Omental fat pad (tissue), 4 donors: ENCODE data around the gene RPS6KA4. TPM values are rescaled to one million over a fixed set of nuclear protein-coding genes. Genes with fewer than 3 reads are reported as not detected.

ENCODE experiments used
- ATAC-seq: fragments of 150-250 bp; one replicate; pipeline ENCODE4 v1.9.1; 2016; ENCODE audit warnings: mild to moderate bottlenecking, moderate library complexity; ENCODE audit not compliant: low FRiP score
- DNase-seq: peaks from one replicate; pipeline ENCODE4 v3.0.0-alpha.2; 2019; ENCODE audit warnings: low spot score
- total RNA-seq, 4 donors: library from RNA; depleted of rRNA; stranded (reverse); fragments of >200 nt; gene quantifications; one replicate each; pipeline ENCODE4 v1.1.0, GENCODE V29; 2016
- TF ChIP-seq, protein P1 (sequence below), 3 donors: fragments of 450-650 bp; IDR thresholded peaks; one replicate each; pipeline ENCODE4 v1.5.1; 2016 to 2017; ENCODE audit warnings: antibody characterized with exemption in 3 of 3, mild to moderate bottlenecking in 3 of 3, moderate library complexity in 2 of 3

The RPS6KA4 gene
- total RNA-seq, 4 donors from 2014 or later: 15.7 to 64.2 (median 28.1) TPM

DNA sequence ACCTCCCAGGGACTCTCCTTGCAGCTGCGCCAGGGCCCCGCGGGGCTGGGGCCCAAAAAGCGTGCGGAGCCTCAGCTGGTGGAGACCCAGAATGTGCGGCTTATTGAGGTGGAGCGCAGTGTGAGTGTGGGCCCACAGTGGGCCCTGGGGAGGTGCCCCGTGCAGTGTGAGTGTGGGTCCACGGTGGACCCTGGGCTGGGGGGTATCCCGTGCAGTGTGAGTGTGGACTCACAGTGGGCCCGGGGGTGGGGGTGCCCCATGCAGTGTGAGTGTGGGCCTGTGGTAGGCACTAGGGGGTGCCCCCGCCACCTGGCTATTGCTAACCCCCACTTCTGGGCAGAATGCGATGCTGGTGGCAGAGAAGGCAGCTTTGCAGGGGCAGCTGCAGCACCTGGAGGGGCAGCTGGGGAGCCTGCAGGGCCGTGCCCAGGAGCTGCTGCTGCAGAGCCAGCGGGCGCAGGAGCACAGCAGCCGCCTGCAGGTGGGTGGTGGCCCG lies 7.8 kb upstream of the RPS6KA4 start:
- DNase-seq (no peak), ATAC-seq (no peak)
- TF ChIP-seq, protein P1, sequence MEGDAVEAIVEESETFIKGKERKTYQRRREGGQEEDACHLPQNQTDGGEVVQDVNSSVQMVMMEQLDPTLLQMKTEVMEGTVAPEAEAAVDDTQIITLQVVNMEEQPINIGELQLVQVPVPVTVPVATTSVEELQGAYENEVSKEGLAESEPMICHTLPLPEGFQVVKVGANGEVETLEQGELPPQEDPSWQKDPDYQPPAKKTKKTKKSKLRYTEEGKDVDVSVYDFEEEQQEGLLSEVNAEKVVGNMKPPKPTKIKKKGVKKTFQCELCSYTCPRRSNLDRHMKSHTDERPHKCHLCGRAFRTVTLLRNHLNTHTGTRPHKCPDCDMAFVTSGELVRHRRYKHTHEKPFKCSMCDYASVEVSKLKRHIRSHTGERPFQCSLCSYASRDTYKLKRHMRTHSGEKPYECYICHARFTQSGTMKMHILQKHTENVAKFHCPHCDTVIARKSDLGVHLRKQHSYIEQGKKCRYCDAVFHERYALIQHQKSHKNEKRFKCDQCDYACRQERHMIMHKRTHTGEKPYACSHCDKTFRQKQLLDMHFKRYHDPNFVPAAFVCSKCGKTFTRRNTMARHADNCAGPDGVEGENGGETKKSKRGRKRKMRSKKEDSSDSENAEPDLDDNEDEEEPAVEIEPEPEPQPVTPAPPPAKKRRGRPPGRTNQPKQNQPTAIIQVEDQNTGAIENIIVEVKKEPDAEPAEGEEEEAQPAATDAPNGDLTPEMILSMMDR (IDR thresholded peaks at IDR 0.05): no peak

DNA sequence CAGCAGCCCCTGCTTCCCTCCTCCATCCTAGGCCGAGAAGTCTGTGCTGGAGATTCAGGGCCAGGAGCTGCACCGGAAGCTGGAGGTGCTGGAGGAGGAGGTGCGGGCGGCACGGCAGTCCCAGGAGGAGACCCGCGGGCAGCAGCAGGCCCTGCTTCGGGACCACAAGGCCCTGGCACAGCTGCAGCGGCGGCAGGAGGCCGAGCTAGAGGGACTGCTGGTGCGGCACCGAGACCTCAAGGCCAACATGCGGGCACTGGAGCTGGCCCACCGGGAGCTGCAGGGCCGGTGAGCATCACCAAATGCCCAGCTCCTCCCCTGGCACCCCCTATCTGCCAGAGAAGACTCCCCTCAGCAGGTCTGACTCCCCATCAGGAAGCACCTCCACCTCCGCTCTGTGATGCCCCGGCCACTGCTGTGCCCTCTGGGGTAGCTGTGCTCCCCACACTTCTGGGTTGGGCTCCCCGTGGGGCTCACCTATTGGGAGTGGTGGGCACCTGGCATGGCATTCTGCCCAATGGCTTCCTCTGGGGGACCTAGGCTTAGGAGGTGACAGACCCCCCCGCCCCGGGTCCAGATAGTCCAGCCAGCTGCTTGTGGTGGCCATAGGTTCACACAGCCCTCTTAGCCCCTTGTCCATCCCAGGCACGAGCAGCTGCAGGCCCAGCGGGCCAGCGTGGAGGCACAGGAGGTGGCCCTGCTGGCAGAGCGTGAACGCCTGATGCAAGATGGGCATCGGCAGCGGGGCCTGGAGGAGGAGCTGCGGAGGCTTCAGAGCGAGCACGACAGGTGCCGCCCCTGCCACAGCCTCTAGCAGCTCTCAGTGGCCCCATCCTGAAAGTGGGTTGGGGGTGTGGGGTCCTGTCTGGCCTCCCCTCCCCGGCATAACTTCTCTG lies 6.6 kb upstream of the RPS6KA4 start:
- ATAC-seq (no peak), DNase-seq (no peak)
- TF ChIP-seq, protein P1 (IDR thresholded peaks at IDR 0.05): no peak

DNA sequence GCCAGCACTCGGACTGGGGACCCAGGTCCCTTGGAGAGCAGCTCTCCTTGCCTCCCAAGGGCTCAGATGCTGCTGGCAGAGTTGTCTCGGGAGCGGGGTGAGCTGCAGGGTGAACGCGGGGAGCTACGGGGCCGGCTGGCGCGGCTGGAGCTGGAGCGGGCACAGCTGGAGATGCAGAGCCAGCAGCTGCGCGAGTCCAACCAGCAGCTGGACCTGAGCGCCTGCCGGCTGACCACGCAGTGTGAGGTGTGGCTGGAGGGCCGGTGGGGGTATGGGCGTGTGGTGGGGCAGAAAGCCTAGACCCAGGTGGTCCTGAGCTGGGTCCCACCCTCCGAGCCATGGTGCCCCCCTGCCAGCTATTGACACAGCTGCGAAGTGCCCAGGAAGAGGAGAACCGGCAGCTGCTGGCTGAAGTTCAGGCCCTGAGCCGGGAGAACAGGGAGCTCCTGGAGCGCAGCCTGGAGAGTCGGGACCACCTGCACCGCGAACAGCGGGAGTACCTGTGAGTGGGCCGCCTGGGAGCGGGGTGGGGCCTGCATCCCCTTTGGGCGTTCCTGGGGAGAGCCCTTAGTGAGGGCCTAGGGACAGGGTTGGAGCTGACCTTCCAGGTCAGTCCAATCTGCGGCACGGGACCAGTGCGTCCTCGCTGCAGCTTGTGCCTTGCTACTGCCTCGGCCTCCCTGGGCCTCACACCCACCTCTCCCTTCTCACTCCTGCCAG lies 5.8 kb upstream of the RPS6KA4 start:
- no peak for DNase-seq
- ATAC-seq: no peak
- TF ChIP-seq, protein P1 (IDR thresholded peaks at IDR 0.05): no peak

DNA sequence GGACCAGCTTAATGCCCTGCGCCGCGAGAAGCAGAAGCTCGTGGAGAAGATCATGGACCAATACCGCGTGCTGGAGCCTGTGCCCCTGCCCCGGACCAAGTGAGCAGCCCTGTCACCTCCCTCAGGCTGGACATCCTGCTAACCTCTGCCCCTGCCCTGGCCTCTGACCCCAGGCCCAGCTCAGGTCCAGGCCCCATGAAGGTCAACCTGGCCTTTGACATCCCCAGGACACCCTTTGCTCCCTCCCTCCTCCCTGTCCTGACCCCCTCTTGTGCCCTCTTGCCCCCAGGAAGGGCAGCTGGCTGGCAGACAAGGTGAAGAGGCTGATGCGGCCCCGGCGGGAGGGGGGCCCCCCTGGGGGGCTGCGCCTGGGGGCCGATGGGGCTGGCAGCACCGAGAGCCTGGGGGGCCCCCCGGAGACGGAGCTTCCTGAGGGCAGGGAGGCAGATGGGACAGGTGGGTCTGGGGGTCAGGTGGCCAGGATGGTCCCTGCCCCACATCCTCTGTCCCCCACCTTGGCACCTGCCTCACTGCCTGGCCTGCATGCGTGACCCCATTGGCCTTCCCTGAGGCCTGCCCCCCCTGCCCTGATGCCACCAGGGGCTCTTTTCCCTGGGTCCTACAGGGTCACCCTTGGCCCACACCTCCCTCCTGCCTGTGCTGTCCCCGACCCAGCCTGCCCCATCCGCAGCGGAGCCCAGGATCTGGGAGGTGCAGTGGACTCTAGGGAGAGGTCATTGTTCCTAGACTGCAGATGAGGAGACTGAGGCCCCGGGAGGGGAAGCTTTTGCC lies 5.1 kb upstream of the RPS6KA4 start:
- TF ChIP-seq, protein P1 (IDR thresholded peaks at IDR 0.05): no peak
- ATAC-seq: no peak
- DNase-seq: no peak

DNA sequence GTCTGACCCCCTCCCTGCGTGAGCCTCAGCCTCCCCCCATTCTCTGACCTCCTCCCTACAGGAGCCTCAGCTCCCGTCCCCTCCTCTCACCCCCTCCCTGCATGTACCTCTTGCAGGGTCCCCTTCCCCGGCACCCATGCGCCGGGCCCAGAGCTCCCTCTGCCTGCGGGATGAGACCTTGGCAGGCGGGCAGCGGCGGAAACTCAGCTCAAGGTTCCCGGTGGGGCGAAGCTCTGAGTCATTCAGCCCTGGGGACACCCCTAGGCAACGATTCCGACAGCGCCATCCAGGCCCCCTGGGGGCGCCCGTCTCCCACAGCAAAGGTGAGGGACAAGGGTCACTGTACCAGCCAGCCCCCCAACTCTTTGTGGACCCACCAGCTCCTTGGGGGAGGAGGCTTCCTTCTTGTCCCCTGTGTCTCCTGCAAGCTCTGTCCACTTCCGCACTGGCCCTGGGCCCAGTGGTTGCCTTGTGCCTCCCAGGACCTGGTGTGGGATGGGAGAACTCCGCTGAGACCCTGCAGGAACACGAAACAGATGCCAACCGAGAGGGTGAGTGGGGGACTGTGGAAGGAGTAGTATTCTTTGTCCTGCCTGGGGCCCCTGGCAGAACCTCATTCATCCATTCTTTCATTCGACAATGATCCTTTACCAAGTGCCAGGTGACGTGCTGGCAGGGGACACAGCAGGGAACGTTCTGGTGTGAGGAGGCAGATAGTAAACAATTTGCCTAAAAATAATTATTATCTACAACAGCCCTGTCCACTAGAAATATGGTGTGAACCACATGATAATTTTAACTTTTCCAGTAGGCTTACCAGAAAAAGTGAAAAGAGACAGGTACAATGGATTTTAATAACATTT lies 3.7 kb upstream of the RPS6KA4 start:
- TF ChIP-seq, protein P1 (IDR thresholded peaks at IDR 0.05): peak in 1 of 3 donors; percentile 52
- DNase-seq: peak; percentile 46

More for the DNA sequence above, 3.7 kb upstream of the RPS6KA4 start:
- ATAC-seq: peak; percentile 31
